H9 (cell line): ENCODE results near the gene PPM1M. TPM values are rescaled to one million over a fixed set of nuclear protein-coding genes. Genes with fewer than 3 reads are reported as not detected.

Experiments
- DNase-seq: peaks from one replicate; pipeline ENCODE4 v3.0.0-alpha.2; 2017
- H2AFZ ChIP-seq: one replicate; pipeline ENCODE4 v1.6.1; 2013; ENCODE audit warnings: mild to moderate bottlenecking, low read length, control low read depth, moderate library complexity
- H2AK5ac ChIP-seq: 2 replicates; pipeline ENCODE4 v1.6.1; 2013; ENCODE audit warnings: low read length, control low read depth, mixed read lengths; ENCODE audit not compliant: insufficient read length
- H2BK120ac ChIP-seq: one replicate; pipeline ENCODE4 v1.6.1; 2013; ENCODE audit warnings: low read depth, mild to moderate bottlenecking, low read length, control low read depth, inconsistent platforms; ENCODE audit not compliant: poor library complexity, severe bottlenecking
- H2BK12ac ChIP-seq: 2 replicates; pipeline ENCODE4 v1.6.1; 2013; ENCODE audit warnings: low read length, control low read depth, mixed read lengths, low read depth; ENCODE audit not compliant: insufficient read length
- H2BK15ac ChIP-seq: 2 replicates; pipeline ENCODE4 v1.6.1; 2013; ENCODE audit warnings: low read depth, low read length, control low read depth
- H2BK20ac ChIP-seq: one replicate; pipeline ENCODE4 v1.6.1; 2013; ENCODE audit warnings: low read depth, mild to moderate bottlenecking, low read length, control low read depth, inconsistent platforms; ENCODE audit not compliant: poor library complexity, severe bottlenecking
- H2BK5ac ChIP-seq: 2 replicates; pipeline ENCODE4 v1.6.1; 2013; ENCODE audit warnings: low read length, control low read depth, mixed read lengths; ENCODE audit not compliant: insufficient read length
- H3K14ac ChIP-seq: 2 replicates; pipeline ENCODE4 v1.6.1; 2013; ENCODE audit warnings: low read length, control low read depth; ENCODE audit not compliant: insufficient read depth
- H3K18ac ChIP-seq: 2 replicates; pipeline ENCODE4 v1.6.1; 2013; ENCODE audit warnings: low read depth, mild to moderate bottlenecking, mixed read lengths, low read length, control low read depth; ENCODE audit not compliant: insufficient read length
- H3K23ac ChIP-seq: 2 replicates; pipeline ENCODE4 v1.6.1; 2013; ENCODE audit warnings: low read length, control low read depth, mixed read lengths, low read depth; ENCODE audit not compliant: insufficient read length
- H3K23me2 ChIP-seq: 2 replicates; pipeline ENCODE4 v1.6.1; 2013; ENCODE audit warnings: low read depth, mild to moderate bottlenecking, mixed read lengths, low read length, control low read depth; ENCODE audit not compliant: insufficient read length, poor library complexity, severe bottlenecking
- H3K27ac ChIP-seq: 2 replicates; pipeline ENCODE4 v1.5.1; 2013; ENCODE audit warnings: low read length, control low read depth, mixed read lengths, low read depth; ENCODE audit not compliant: insufficient read length
- H3K27me3 ChIP-seq: 2 replicates; pipeline ENCODE4 v1.6.1; 2013; ENCODE audit warnings: low read length, control low read depth, inconsistent platforms; ENCODE audit not compliant: insufficient read depth
- H3K4ac ChIP-seq: 2 replicates; pipeline ENCODE4 v1.6.1; 2013; ENCODE audit warnings: low read depth, mild to moderate bottlenecking, control low read depth, inconsistent platforms, low read length, moderate library complexity
- H3K4me1 ChIP-seq: 2 replicates; pipeline ENCODE4 v1.6.1; 2013; ENCODE audit warnings: low read length, control low read depth, inconsistent platforms; ENCODE audit not compliant: insufficient read depth
- H3K4me2 ChIP-seq: 2 replicates; pipeline ENCODE4 v1.6.1; 2013; ENCODE audit warnings: low read length, control low read depth, mixed read lengths; ENCODE audit not compliant: insufficient read length, insufficient read depth
- H3K56ac ChIP-seq: 2 replicates; pipeline ENCODE4 v1.6.1; 2013; ENCODE audit warnings: low read depth, mild to moderate bottlenecking, mixed read lengths, low read length, control low read depth; ENCODE audit not compliant: insufficient read length
- H3K79me1 ChIP-seq: 2 replicates; pipeline ENCODE4 v1.6.1; 2013; ENCODE audit warnings: low read depth, mild to moderate bottlenecking, moderate library complexity, low read length, control low read depth, inconsistent platforms; ENCODE audit not compliant: insufficient read depth, poor library complexity, severe bottlenecking
- H3K79me2 ChIP-seq: 2 replicates; pipeline ENCODE4 v1.6.1; 2013; ENCODE audit warnings: low read length, control low read depth, inconsistent platforms; ENCODE audit not compliant: insufficient read depth
- H3K9ac ChIP-seq: 2 replicates; pipeline ENCODE4 v1.6.1; 2013; ENCODE audit warnings: low read length, control low read depth, mixed read lengths; ENCODE audit not compliant: insufficient read length; ENCODE audit errors: extremely low read depth
- H3K9me3 ChIP-seq: one replicate; pipeline ENCODE4 v1.6.1; 2013; ENCODE audit warnings: low read depth, low read length, inconsistent platforms; ENCODE audit not compliant: control insufficient read depth
- H3T11ph ChIP-seq: one replicate; pipeline ENCODE4 v1.6.1; 2013; ENCODE audit warnings: mild to moderate bottlenecking, low read length, control low read depth, inconsistent platforms
- H4K20me1 ChIP-seq: one replicate; pipeline ENCODE4 v1.6.1; 2013; ENCODE audit not compliant: control insufficient read depth, insufficient read length, insufficient read depth
- H4K5ac ChIP-seq: 2 replicates; pipeline ENCODE4 v1.6.1; 2013; ENCODE audit warnings: low read depth, mild to moderate bottlenecking, mixed read lengths, low read length, control low read depth; ENCODE audit not compliant: insufficient read length
- H4K8ac ChIP-seq: replicated peaks from 2 replicates; pipeline ENCODE4 v1.6.1; 2013; ENCODE audit warnings: low read length, control low read depth, mixed read lengths, low read depth; ENCODE audit not compliant: insufficient read length
- H4K91ac ChIP-seq: 2 replicates; pipeline ENCODE4 v1.6.1; 2013; ENCODE audit warnings: low read depth, mild to moderate bottlenecking, moderate library complexity, mixed read lengths, low read length, control low read depth; ENCODE audit not compliant: insufficient read length
- H3K27ac Mint-ChIP-seq, 3 experiments: 2 replicates in 2 of 3; 3 replicates in 1 of 3; pipeline ENCODE4 v1.8.0; 2020 to 2021; ENCODE audit warnings: mixed read lengths in 3 of 3, mild to moderate bottlenecking in 1 of 3, moderate library complexity in 1 of 3
- H3K27me3 Mint-ChIP-seq: 2 replicates; pipeline ENCODE4 v1.8.0; 2021; ENCODE audit warnings: low read depth, mild to moderate bottlenecking, moderate library complexity, mixed read lengths
- H3K36me3 Mint-ChIP-seq, 3 experiments: 2 replicates in 2 of 3; 3 replicates in 1 of 3; pipeline ENCODE4 v1.8.0; 2020 to 2021; ENCODE audit warnings: low read depth in 3 of 3, mixed read lengths in 3 of 3; ENCODE audit not compliant: insufficient read depth in 1 of 3
- H3K4me1 Mint-ChIP-seq, 2 experiments: 2 replicates each; pipeline ENCODE4 v1.8.0; 2020; ENCODE audit warnings: mixed read lengths in 2 of 2
- H3K4me3 Mint-ChIP-seq, 2 experiments: 2 replicates in 1 of 2; 3 replicates in 1 of 2; pipeline ENCODE4 v1.8.0; 2020 to 2021; ENCODE audit warnings: mild to moderate bottlenecking in 2 of 2, mixed read lengths in 2 of 2, moderate library complexity in 1 of 2
- H3K9me3 Mint-ChIP-seq, 2 experiments: 2 replicates in 1 of 2; 3 replicates in 1 of 2; pipeline ENCODE4 v1.8.0; 2020; ENCODE audit warnings: mild to moderate bottlenecking in 2 of 2, mixed read lengths in 2 of 2, moderate library complexity in 1 of 2
- WGBS: extraction: QIAGEN DNeasy Blood & Tissue Kit; methylation state at CpG from one replicate; pipeline ENCODE4 v1.1.7; 2013; ENCODE audit warnings: missing lambda C conversion rate, low lambda C conversion rate, mixed read lengths; ENCODE audit not compliant: insufficient read length; ENCODE audit errors: extremely low coverage; 5-methylcytosine and 5-hydroxymethylcytosine counted together
- total RNA-seq: library from RNA; stranded (reverse); gene quantifications from 2 replicates; pipeline ENCODE4 v1.2.1, GENCODE V29; 2021
- TF ChIP-seq, protein P1 (sequence below): fragments of 200-600 bp; sonication (generic); conservative IDR thresholded peaks from 3 replicates; pipeline ENCODE4 v1.8.0; 2021; ENCODE audit warnings: antibody characterized with exemption, mild to moderate bottlenecking

The PPM1M gene
- total RNA-seq, 1 experiment from 2014 or later: 7.4 TPM

DNA sequence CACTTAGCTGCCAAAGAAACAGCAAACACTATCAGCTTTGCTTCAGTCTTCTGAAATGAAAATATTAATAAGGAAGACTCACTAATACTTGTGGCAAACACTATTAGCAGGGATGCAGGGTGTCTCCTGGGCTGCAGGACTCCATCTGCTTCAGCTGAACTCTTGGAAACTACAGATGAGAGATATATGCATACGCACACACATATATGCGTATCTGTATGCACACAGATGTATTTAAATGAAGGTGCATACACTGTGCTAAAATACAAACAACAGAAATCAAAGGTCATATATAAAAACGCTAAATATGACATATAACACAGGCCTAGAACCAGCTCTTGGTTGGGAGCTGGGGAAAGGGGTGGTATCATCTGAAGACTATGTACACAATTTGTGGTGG, 10.6 kb downstream of the PPM1M start:
- Mint-ChIP-seq H3K4me3 (no peak overlapping the region), H3K27ac (no peak overlapping the region), H3K9me3 (no peaks in the 10 kb centered on the region), H3K27me3 (no peaks in the 10 kb centered on the region), H3K36me3 (peaks cover 45 to 99% (median 85%) of the 10 kb centered on the region in 3 experiments; a peak in 6 of 7 replicates), H3K4me1 (no peaks in the 10 kb centered on the region)
- no peaks in the 10 kb centered on the region for H3K23me2 ChIP-seq
- no peak overlapping the region for H3K27ac ChIP-seq
- no peaks in the 10 kb centered on the region for H4K20me1 ChIP-seq
- no peak overlapping the region for H3K9ac ChIP-seq
- no CpG with 5 or more reads among the region's 3 CpGs for WGBS
- H3K27me3 ChIP-seq: no peaks in the 10 kb centered on the region; the same call in 1 of the 2 replicates
- TF ChIP-seq, protein P1, sequence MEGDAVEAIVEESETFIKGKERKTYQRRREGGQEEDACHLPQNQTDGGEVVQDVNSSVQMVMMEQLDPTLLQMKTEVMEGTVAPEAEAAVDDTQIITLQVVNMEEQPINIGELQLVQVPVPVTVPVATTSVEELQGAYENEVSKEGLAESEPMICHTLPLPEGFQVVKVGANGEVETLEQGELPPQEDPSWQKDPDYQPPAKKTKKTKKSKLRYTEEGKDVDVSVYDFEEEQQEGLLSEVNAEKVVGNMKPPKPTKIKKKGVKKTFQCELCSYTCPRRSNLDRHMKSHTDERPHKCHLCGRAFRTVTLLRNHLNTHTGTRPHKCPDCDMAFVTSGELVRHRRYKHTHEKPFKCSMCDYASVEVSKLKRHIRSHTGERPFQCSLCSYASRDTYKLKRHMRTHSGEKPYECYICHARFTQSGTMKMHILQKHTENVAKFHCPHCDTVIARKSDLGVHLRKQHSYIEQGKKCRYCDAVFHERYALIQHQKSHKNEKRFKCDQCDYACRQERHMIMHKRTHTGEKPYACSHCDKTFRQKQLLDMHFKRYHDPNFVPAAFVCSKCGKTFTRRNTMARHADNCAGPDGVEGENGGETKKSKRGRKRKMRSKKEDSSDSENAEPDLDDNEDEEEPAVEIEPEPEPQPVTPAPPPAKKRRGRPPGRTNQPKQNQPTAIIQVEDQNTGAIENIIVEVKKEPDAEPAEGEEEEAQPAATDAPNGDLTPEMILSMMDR: no peak
- H2BK5ac ChIP-seq: no peak overlapping the region
- no peaks in the 10 kb centered on the region for H3K79me1 ChIP-seq
- no peaks in the 10 kb centered on the region for H3K79me2 ChIP-seq
- H3K23ac ChIP-seq: no peak overlapping the region
- no peaks in the 10 kb centered on the region for H3K4me1 ChIP-seq
- no peak overlapping the region for H3K56ac ChIP-seq
- no peak overlapping the region for H2AFZ ChIP-seq
- H2BK15ac ChIP-seq: no peak overlapping the region
- DNase-seq: no peak
- no peak overlapping the region for H2BK20ac ChIP-seq
- H2AK5ac ChIP-seq: no peak overlapping the region
- H3K4ac ChIP-seq: no peak overlapping the region
- no peaks in the 10 kb centered on the region for H3K9me3 ChIP-seq
- no peak overlapping the region for H3K14ac ChIP-seq
- H3K4me2 ChIP-seq: no peak overlapping the region
- no peak overlapping the region for H4K8ac ChIP-seq
- no peak overlapping the region for H3T11ph ChIP-seq
- H2BK120ac ChIP-seq: no peak overlapping the region
- H4K91ac ChIP-seq: no peak overlapping the region
- no peak overlapping the region for H2BK12ac ChIP-seq
- no peak overlapping the region for H4K5ac ChIP-seq
- H3K18ac ChIP-seq: no peak overlapping the region
